Sigmoid colon (tissue), 4 donors: ENCODE data around the gene C4orf46.

Experiments used
- CTCF ChIP-seq, 4 experiments: fragments of 450-650 bp in 3 of 4; fragments of 200-600 bp in 1 of 4; IDR thresholded peaks; one replicate each; pipeline ENCODE4 v1.5.1; 2016 to 2019; ENCODE audit warnings: antibody characterized with exemption in 4 of 4, mild to moderate bottlenecking in 3 of 4, moderate library complexity in 2 of 4
- EP300 ChIP-seq, 4 donors: sonication (generic); formaldehyde crosslinking; IDR thresholded peaks; one replicate each; pipeline ENCODE4 v1.6.1; 2017; ENCODE audit warnings: antibody characterized with exemption in 4 of 4
- POLR2A ChIP-seq, 2 donors: fragments of 450-650 bp; IDR thresholded peaks; one replicate each; pipeline ENCODE4 v1.6.1; 2016; ENCODE audit warnings: antibody characterized with exemption in 2 of 2, mild to moderate bottlenecking in 2 of 2, moderate library complexity in 2 of 2
- POLR2AphosphoS5 ChIP-seq, 4 donors: sonication (generic); formaldehyde crosslinking; IDR thresholded peaks; one replicate each; pipeline ENCODE4 v1.6.1; 2017; ENCODE audit warnings: antibody characterized with exemption in 4 of 4

GRCh38 chr4:158682066-158682465 lies 10.4 kb upstream of the C4orf46 start:
- TF ChIP-seq CTCF (IDR thresholded peaks at IDR 0.05), result no peak
- no peak for TF ChIP-seq POLR2AphosphoS5 (IDR thresholded peaks at IDR 0.05)
- TF ChIP-seq POLR2A (IDR thresholded peaks at IDR 0.05), result no peak
- no peak for TF ChIP-seq EP300 (IDR thresholded peaks at IDR 0.05)
